CD14-positive monocyte (primary cell): ENCODE data around the gene URM1. TPM values are rescaled to one million over a fixed set of nuclear protein-coding genes. Genes with fewer than 3 reads are reported as not detected.

ENCODE experiments used
- DNase-seq, 3 donors: peaks; one replicate each; pipeline ENCODE4 v3.0.0-alpha.2; 2011 to 2022
- H2AFZ ChIP-seq: 2 replicates; pipeline ENCODE4 v1.6.0; 2012; ENCODE audit warnings: mild to moderate bottlenecking, low read depth, low read length, inconsistent platforms; ENCODE audit not compliant: insufficient read depth, poor library complexity, severe bottlenecking
- H3K27ac ChIP-seq, 2 donors: 1 replicate in 1 of 2; 2 replicates in 1 of 2; pipeline ENCODE4 v1.5.1; 2012 to 2013; ENCODE audit warnings: low read length in 2 of 2, control low read depth in 1 of 2, inconsistent platforms in 1 of 2, low read depth in 1 of 2, mild to moderate bottlenecking in 1 of 2
- H3K27me3 ChIP-seq, 2 donors: one replicate each; pipeline versions ENCODE4 v1.6.0 to v1.6.1; 2011 to 2013; ENCODE audit warnings: low read length in 2 of 2; ENCODE audit not compliant: control insufficient read depth in 2 of 2, insufficient read depth in 2 of 2
- H3K36me3 ChIP-seq, 2 donors: replicated peaks in 1 of 2; 1 replicate in 1 of 2; 2 replicates in 1 of 2; pipeline versions ENCODE4 v1.5.1 to v1.6.1; 2012 to 2013; ENCODE audit warnings: low read length in 2 of 2, control low read depth in 1 of 2, inconsistent platforms in 1 of 2, mild to moderate bottlenecking in 1 of 2; ENCODE audit not compliant: insufficient read depth in 2 of 2, control insufficient read depth in 1 of 2
- H3K4me1 ChIP-seq, 2 donors: 1 replicate in 1 of 2; 2 replicates in 1 of 2; pipeline versions ENCODE4 v1.5.1 to v1.6.1; 2012 to 2013; ENCODE audit warnings: low read length in 2 of 2, control low read depth in 1 of 2, inconsistent platforms in 1 of 2, mild to moderate bottlenecking in 1 of 2, moderate library complexity in 1 of 2; ENCODE audit not compliant: insufficient read depth in 2 of 2, control insufficient read depth in 1 of 2
- H3K4me2 ChIP-seq: replicated peaks from 2 replicates; pipeline ENCODE3; 2012; ENCODE audit warnings: low read length, moderate library complexity, mild to moderate bottlenecking; ENCODE audit not compliant: poor library complexity, severe bottlenecking; ENCODE audit errors: extremely low read depth
- H3K4me3 ChIP-seq, 3 experiments: fragments of 200-600 bp in 1 of 3; sonication (generic) in 1 of 3; replicated peaks in 1 of 3; 1 replicate in 2 of 3; 2 replicates in 1 of 3; pipeline ENCODE4 v1.5.1; 2011 to 2013; ENCODE audit warnings: low read length in 3 of 3, mild to moderate bottlenecking in 3 of 3, control low read depth in 2 of 3, low read depth in 2 of 3, inconsistent platforms in 1 of 3, moderate library complexity in 1 of 3
- H3K79me2 ChIP-seq: 2 replicates; pipeline ENCODE4 v1.6.0; 2012; ENCODE audit warnings: mild to moderate bottlenecking, control low read depth, inconsistent platforms, low read length, moderate library complexity; ENCODE audit not compliant: insufficient read depth
- H3K9ac ChIP-seq: 2 replicates; pipeline ENCODE4 v1.6.0; 2017; ENCODE audit warnings: low read length, mild to moderate bottlenecking; ENCODE audit not compliant: insufficient read depth, poor library complexity, severe bottlenecking
- H3K9me3 ChIP-seq, 2 donors: replicated peaks in 1 of 2; 1 replicate in 1 of 2; 2 replicates in 1 of 2; pipeline versions ENCODE4 v1.5.1 to v1.6.1; 2012 to 2013; ENCODE audit warnings: low read length in 2 of 2, control low read depth in 1 of 2; ENCODE audit not compliant: control insufficient read depth in 1 of 2, insufficient read depth in 1 of 2
- H4K20me1 ChIP-seq: 2 replicates; pipeline ENCODE4 v1.6.0; 2012; ENCODE audit warnings: mild to moderate bottlenecking, low read length, control low read depth, moderate library complexity; ENCODE audit not compliant: insufficient read depth
- H3K27ac Mint-ChIP-seq, 7 donors: one replicate each; pipeline ENCODE4 v1.8.0; 2020; ENCODE audit warnings: mild to moderate bottlenecking in 7 of 7, mixed read lengths in 7 of 7, moderate library complexity in 6 of 7, inconsistent platforms in 2 of 7
- H3K27me3 Mint-ChIP-seq, 3 donors: one replicate each; pipeline ENCODE4 v1.8.0; 2021 to 2022; ENCODE audit warnings: low read depth in 3 of 3, mild to moderate bottlenecking in 3 of 3, mixed read lengths in 3 of 3, moderate library complexity in 3 of 3, inconsistent platforms in 1 of 3
- H3K36me3 Mint-ChIP-seq, 2 donors: one replicate each; pipeline ENCODE4 v1.8.0; 2020; ENCODE audit warnings: mixed read lengths in 2 of 2, inconsistent platforms in 1 of 2, mild to moderate bottlenecking in 1 of 2
- H3K4me1 Mint-ChIP-seq: one replicate; pipeline ENCODE4 v1.8.0; 2020; ENCODE audit warnings: mild to moderate bottlenecking, mixed read lengths
- H3K4me3 Mint-ChIP-seq, 2 donors: one replicate each; pipeline ENCODE4 v1.8.0; 2020; ENCODE audit warnings: mild to moderate bottlenecking in 2 of 2, mixed read lengths in 2 of 2, moderate library complexity in 1 of 2
- H3K9me3 Mint-ChIP-seq, 7 donors: one replicate each; pipeline ENCODE4 v1.8.0; 2020 to 2022; ENCODE audit warnings: mixed read lengths in 7 of 7, mild to moderate bottlenecking in 6 of 7, moderate library complexity in 6 of 7, inconsistent platforms in 2 of 7
- WGBS: methylation state at CpG from one replicate; pipeline ENCODE4 v1.1.5; 2013; ENCODE audit warnings: missing lambda C conversion rate; ENCODE audit not compliant: insufficient coverage; 5-methylcytosine and 5-hydroxymethylcytosine counted together
- intact Hi-C, 2 donors: fragments of 100-400 bp; cut with micrococcal nuclease; formaldehyde crosslinking; loops; one replicate each; pipeline versions ENCODE4 v1.15.0 to v1.15.1; 2023
- polyA plus RNA-seq, 3 donors: library from polyadenylated mRNA; depleted of rRNA in 1 of 3; unstranded in 2 of 3; stranded (reverse) in 1 of 3; fragments of 300-500 nt in 2 of 3; fragments of >200 nt in 1 of 3; fragmentation: Illumina TruSeq in 2 of 3; gene quantifications; 1 replicate in 2 of 3; 2 replicates in 1 of 3; pipeline ENCODE4 v1.2.3, GENCODE V29; 2012 to 2021
- TF ChIP-seq, protein P1 (sequence below): fragments of 200-600 bp; IDR thresholded peaks from one replicate; pipeline ENCODE4 v1.8.0; 2022; ENCODE audit warnings: antibody characterized with exemption, mild to moderate bottlenecking

URM1 gene
- polyA plus RNA-seq, 3 donors: 37.5 to 39.7 (median 38.3) TPM

DNA sequence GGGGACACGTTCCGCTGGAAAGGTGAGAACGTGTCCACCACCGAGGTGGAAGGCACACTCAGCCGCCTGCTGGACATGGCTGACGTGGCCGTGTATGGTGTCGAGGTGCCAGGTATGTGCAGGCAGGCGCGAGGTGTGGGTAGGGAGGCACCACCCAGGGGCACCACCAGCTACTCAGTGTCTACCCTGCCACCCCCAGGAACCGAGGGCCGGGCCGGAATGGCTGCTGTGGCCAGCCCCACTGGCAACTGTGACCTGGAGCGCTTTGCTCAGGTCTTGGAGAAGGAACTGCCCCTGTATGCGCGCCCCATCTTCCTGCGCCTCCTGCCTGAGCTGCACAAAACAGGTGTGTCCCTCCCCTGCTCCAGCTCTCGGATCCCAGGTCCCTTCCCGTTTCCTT lies 15.7 kb upstream of the URM1 start:
- intact Hi-C loops: no loop called here
- Histone ChIP-seq H3K36me3 (peaks cover 20 to 42% of the 10 kb centered on the region in 2 donors), H3K9ac (no peak overlapping the region), H3K4me3 (no peak overlapping the region), H2AFZ (no peak overlapping the region), H3K27ac (no peak overlapping the region), H3K79me2 (no peaks in the 10 kb centered on the region), H3K9me3 (no peaks in the 10 kb centered on the region), H3K27me3 (no peaks in the 10 kb centered on the region), H3K4me1 (no peaks in the 10 kb centered on the region), H3K4me2 (no peak overlapping the region), H4K20me1 (no peaks in the 10 kb centered on the region)
- Mint-ChIP-seq H3K27me3 (no peaks in the 10 kb centered on the region), H3K27ac (no peak overlapping the region), H3K36me3 (peaks cover 33 to 52% of the 10 kb centered on the region in 2 donors), H3K4me1 (no peaks in the 10 kb centered on the region), H3K9me3 (no peaks in the 10 kb centered on the region), H3K4me3 (no peak overlapping the region)
- WGBS: 98% methylated on average over 15 of the region's 19 CpGs
- no peak for DNase-seq
- TF ChIP-seq, protein P1, sequence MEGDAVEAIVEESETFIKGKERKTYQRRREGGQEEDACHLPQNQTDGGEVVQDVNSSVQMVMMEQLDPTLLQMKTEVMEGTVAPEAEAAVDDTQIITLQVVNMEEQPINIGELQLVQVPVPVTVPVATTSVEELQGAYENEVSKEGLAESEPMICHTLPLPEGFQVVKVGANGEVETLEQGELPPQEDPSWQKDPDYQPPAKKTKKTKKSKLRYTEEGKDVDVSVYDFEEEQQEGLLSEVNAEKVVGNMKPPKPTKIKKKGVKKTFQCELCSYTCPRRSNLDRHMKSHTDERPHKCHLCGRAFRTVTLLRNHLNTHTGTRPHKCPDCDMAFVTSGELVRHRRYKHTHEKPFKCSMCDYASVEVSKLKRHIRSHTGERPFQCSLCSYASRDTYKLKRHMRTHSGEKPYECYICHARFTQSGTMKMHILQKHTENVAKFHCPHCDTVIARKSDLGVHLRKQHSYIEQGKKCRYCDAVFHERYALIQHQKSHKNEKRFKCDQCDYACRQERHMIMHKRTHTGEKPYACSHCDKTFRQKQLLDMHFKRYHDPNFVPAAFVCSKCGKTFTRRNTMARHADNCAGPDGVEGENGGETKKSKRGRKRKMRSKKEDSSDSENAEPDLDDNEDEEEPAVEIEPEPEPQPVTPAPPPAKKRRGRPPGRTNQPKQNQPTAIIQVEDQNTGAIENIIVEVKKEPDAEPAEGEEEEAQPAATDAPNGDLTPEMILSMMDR: no peak

DNA sequence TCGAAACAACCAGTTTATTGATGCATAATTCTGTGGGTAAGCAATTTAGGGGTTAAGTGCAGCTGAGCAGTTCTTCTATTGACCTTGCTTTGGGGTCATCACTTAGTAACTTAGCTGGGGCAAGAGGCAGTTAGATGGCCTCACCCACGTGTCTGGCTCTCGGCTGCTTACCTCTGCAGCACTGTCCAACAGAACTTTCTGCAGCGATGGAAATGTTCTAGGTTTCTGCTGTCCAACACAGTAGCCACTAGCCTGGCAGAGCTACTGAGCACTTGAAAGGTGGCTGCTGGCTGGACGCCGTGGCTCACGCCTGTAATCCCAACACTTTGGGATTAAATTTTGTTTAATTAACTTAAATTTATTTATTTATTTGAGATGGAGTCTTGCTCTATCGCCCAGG lies 13.1 kb upstream of the URM1 start:
- Histone ChIP-seq H4K20me1 (no peaks in the 10 kb centered on the region), H3K4me3 (no peak overlapping the region), H2AFZ (no peak overlapping the region), H3K9ac (no peak overlapping the region), H3K9me3 (no peaks in the 10 kb centered on the region), H3K4me2 (no peak overlapping the region), H3K36me3 (peaks cover 13 to 34% of the 10 kb centered on the region in 2 donors), H3K27me3 (no peaks in the 10 kb centered on the region), H3K27ac (no peak overlapping the region), H3K4me1 (peaks cover 10 to 11% of the 10 kb centered on the region in 2 donors), H3K79me2 (no peaks in the 10 kb centered on the region)
- 97% methylated on average over 3 of the region's 8 CpGs for WGBS
- no peaks in the 10 kb centered on the region for H3K9me3 Mint-ChIP-seq
- H3K36me3 Mint-ChIP-seq: peaks cover 22 to 33% of the 10 kb centered on the region in 2 donors
- H3K4me3 Mint-ChIP-seq: no peak overlapping the region
- peaks cover 9% of the 10 kb centered on the region for H3K4me1 Mint-ChIP-seq
- TF ChIP-seq, protein P1: no peak
- H3K27me3 Mint-ChIP-seq: no peaks in the 10 kb centered on the region
- intact Hi-C loops: no loop called here
- DNase-seq: no peak
- no peak overlapping the region for H3K27ac Mint-ChIP-seq
